ENCODE results near the gene BORCS5. TPM values are rescaled to one million over a fixed set of nuclear protein-coding genes. Genes with fewer than 3 reads are reported as not detected.

The BORCS5 gene
- total RNA-seq, 1 experiment from 2014 or later, result 7.8 TPM

DNA sequence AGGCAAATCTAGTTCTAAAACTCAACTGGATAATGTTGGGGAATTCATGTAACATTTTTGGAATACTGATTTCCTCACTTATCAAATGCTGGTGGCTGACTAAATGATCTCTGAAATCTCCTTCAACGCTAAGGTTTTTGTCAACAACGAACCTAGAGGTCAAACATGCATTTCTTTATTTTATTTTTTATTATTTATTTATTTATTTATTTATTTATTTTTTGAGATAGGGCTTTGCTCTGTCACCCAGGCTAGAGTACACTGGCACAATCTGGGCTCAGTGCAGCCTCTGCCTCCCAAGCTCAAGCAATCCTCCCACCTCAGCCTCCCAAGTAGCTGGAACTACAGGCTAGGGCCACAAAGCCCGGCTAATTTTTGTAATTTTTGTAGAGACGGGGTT, 141.3 kb downstream of the BORCS5 start:
- in situ Hi-C loops (cut with HindIII; ENCODE audit: low pct_unique_long_range_greater_than_20kb, low sequenced_read_pairs), result no loop called here
- ChIA-PET POLR2A (no interaction called here), CTCF (no interaction called here)
- no peak overlapping the region for H3K4me3 ChIP-seq (ENCODE audit: low read depth in 2 of 2, low read length in 2 of 2)
- no peaks in the 10 kb centered on the region for H3K4me1 ChIP-seq (ENCODE audit: control insufficient read depth, insufficient read depth, low read length)
- no peaks in the 10 kb centered on the region for H3K9me3 ChIP-seq (ENCODE audit: control insufficient read depth, insufficient read depth, low read depth, low read length)
- no peaks in the 10 kb centered on the region for H3K36me3 ChIP-seq (ENCODE audit: control insufficient read depth, insufficient read depth, low read length)
- H3K27me3 ChIP-seq (ENCODE audit: control insufficient read depth, insufficient read depth, low read length), result no peaks in the 10 kb centered on the region
- TF ChIP-seq, protein P1, sequence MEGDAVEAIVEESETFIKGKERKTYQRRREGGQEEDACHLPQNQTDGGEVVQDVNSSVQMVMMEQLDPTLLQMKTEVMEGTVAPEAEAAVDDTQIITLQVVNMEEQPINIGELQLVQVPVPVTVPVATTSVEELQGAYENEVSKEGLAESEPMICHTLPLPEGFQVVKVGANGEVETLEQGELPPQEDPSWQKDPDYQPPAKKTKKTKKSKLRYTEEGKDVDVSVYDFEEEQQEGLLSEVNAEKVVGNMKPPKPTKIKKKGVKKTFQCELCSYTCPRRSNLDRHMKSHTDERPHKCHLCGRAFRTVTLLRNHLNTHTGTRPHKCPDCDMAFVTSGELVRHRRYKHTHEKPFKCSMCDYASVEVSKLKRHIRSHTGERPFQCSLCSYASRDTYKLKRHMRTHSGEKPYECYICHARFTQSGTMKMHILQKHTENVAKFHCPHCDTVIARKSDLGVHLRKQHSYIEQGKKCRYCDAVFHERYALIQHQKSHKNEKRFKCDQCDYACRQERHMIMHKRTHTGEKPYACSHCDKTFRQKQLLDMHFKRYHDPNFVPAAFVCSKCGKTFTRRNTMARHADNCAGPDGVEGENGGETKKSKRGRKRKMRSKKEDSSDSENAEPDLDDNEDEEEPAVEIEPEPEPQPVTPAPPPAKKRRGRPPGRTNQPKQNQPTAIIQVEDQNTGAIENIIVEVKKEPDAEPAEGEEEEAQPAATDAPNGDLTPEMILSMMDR (IDR thresholded peaks at IDR 0.05), result no peak
- TF ChIP-seq, protein P2, sequence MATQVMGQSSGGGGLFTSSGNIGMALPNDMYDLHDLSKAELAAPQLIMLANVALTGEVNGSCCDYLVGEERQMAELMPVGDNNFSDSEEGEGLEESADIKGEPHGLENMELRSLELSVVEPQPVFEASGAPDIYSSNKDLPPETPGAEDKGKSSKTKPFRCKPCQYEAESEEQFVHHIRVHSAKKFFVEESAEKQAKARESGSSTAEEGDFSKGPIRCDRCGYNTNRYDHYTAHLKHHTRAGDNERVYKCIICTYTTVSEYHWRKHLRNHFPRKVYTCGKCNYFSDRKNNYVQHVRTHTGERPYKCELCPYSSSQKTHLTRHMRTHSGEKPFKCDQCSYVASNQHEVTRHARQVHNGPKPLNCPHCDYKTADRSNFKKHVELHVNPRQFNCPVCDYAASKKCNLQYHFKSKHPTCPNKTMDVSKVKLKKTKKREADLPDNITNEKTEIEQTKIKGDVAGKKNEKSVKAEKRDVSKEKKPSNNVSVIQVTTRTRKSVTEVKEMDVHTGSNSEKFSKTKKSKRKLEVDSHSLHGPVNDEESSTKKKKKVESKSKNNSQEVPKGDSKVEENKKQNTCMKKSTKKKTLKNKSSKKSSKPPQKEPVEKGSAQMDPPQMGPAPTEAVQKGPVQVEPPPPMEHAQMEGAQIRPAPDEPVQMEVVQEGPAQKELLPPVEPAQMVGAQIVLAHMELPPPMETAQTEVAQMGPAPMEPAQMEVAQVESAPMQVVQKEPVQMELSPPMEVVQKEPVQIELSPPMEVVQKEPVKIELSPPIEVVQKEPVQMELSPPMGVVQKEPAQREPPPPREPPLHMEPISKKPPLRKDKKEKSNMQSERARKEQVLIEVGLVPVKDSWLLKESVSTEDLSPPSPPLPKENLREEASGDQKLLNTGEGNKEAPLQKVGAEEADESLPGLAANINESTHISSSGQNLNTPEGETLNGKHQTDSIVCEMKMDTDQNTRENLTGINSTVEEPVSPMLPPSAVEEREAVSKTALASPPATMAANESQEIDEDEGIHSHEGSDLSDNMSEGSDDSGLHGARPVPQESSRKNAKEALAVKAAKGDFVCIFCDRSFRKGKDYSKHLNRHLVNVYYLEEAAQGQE (IDR thresholded peaks at IDR 0.05; ENCODE audit: insufficient read depth in 1 of 2, low read depth in 2 of 2, low read length in 1 of 2), result no peak
- TF ChIP-seq TCF7L2 (IDR thresholded peaks at IDR 0.05; ENCODE audit: low read depth, low read length), result no peak
- no peak for TF ChIP-seq SIN3A (IDR thresholded peaks at IDR 0.05; ENCODE audit: borderline replicate concordance, insufficient read depth, low read depth, low read length)
- TF ChIP-seq POLR2AphosphoS5 (IDR thresholded peaks at IDR 0.05; ENCODE audit: low read depth, low read length), result no peak
- ATAC-seq (no peak), DNase-seq (ENCODE audit: low read depth, low spot score) (no peak)
- no peak overlapping the region for H3K27ac ChIP-seq (ENCODE audit: low read length)
- BruUV-seq (replicated peaks), result no TSS peak
- intact Hi-C loops (cut with micrococcal nuclease; ENCODE audit: unreplicated experiment), result no loop called here

DNA sequence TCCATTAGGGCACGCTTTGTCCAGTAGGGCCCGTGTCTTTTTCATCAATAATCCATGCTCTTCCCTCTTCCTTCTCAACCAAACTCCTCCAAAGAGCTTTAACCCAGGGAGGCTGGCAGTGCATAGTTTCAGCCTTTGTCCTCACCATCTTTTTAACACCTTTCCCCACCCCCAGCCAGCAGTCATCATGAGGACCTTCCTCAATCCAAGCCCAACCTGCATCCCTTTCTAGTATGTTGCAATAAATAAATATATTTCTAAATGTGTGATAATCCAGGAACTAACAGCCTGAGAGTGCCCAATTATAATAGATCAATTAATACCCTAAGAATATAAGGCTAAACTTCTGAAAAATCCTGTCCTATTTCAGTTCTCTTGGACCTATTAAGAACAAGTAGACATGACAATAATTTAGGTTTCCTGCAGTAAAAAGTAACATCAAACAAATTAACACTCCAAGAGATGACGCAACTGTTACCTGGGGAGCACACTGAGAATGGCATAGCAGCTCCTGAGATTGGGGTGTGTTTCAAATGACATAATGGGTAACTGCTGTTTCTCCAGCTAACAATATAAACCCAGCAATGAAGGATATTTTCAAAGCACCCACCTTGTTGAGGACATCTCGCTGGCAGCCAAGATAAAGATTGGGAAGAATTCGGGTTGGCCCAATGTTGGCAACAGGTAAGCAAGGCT, 143.2 kb downstream of the BORCS5 start:
- no peaks in the 10 kb centered on the region for H3K9me3 ChIP-seq (ENCODE audit: control insufficient read depth, insufficient read depth, low read depth, low read length)
- ATAC-seq, result no peak
- no peak overlapping the region for H3K4me3 ChIP-seq (ENCODE audit: low read depth in 2 of 2, low read length in 2 of 2)
- no TSS peak for BruUV-seq (replicated peaks)
- H3K27ac ChIP-seq (ENCODE audit: low read length), result no peak overlapping the region
- intact Hi-C loops (cut with micrococcal nuclease; ENCODE audit: unreplicated experiment), result no loop called here
- POLR2A ChIA-PET, result interaction anchor here (0.6 kb wide), 1 partner anchor 197 kb away, joined by 20 read pairs; no protein-coding TSS in a partner anchor
- TF ChIP-seq SIN3A (IDR thresholded peaks at IDR 0.05; ENCODE audit: borderline replicate concordance, insufficient read depth, low read depth, low read length), result no peak
- no peak for TF ChIP-seq TCF7L2 (IDR thresholded peaks at IDR 0.05; ENCODE audit: low read depth, low read length)
- TF ChIP-seq, protein P2 (IDR thresholded peaks at IDR 0.05; ENCODE audit: insufficient read depth in 1 of 2, low read depth in 2 of 2, low read length in 1 of 2), result no peak
- TF ChIP-seq, protein P1 (IDR thresholded peaks at IDR 0.05), result no peak
- H3K4me1 ChIP-seq (ENCODE audit: control insufficient read depth, insufficient read depth, low read length), result no peaks in the 10 kb centered on the region
- in situ Hi-C loops (cut with HindIII; ENCODE audit: low pct_unique_long_range_greater_than_20kb, low sequenced_read_pairs), result no loop called here
- no peak for DNase-seq (ENCODE audit: low read depth, low spot score)
- no peaks in the 10 kb centered on the region for H3K36me3 ChIP-seq (ENCODE audit: control insufficient read depth, insufficient read depth, low read length)
- CTCF ChIA-PET, result no interaction called here
- no peaks in the 10 kb centered on the region for H3K27me3 ChIP-seq (ENCODE audit: control insufficient read depth, insufficient read depth, low read length)

All from Panc1 (cell line).